Left kidney (tissue), 8 donors: ENCODE data around the gene ARHGAP42. TPM values are rescaled to one million over a fixed set of nuclear protein-coding genes. Genes with fewer than 3 reads are reported as not detected.
"Not testable (repeated sequence)": the region's sequence is repeated elsewhere in the genome, so short reads cannot be mapped to it uniquely, and the experiment has no call there.

Source experiments
- DNase-seq: peaks from one replicate; pipeline ENCODE4 v3.0.0-alpha.2; 2013
- long read RNA-seq, 8 donors: transcript quantifications; one replicate each; lab custom pipeline, GENCODE V29; 2026
- polyA plus RNA-seq: library from polyadenylated mRNA; unstranded; fragments of 120-200 nt; gene quantifications from one replicate; pipeline ENCODE4 v1.2.1, GENCODE V29; 2013; ENCODE audit not compliant: insufficient read length

The ARHGAP42 gene, protein sequence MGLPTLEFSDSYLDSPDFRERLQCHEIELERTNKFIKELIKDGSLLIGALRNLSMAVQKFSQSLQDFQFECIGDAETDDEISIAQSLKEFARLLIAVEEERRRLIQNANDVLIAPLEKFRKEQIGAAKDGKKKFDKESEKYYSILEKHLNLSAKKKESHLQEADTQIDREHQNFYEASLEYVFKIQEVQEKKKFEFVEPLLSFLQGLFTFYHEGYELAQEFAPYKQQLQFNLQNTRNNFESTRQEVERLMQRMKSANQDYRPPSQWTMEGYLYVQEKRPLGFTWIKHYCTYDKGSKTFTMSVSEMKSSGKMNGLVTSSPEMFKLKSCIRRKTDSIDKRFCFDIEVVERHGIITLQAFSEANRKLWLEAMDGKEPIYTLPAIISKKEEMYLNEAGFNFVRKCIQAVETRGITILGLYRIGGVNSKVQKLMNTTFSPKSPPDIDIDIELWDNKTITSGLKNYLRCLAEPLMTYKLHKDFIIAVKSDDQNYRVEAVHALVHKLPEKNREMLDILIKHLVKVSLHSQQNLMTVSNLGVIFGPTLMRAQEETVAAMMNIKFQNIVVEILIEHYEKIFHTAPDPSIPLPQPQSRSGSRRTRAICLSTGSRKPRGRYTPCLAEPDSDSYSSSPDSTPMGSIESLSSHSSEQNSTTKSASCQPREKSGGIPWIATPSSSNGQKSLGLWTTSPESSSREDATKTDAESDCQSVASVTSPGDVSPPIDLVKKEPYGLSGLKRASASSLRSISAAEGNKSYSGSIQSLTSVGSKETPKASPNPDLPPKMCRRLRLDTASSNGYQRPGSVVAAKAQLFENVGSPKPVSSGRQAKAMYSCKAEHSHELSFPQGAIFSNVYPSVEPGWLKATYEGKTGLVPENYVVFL
- polyA plus RNA-seq: 35.3 TPM
- long read RNA-seq, donor 1, full-length matches to known transcripts: 6 of 6 reads
- long read RNA-seq, donor 1, partial matches to known transcripts: 0 of 6 reads
- long read RNA-seq, donor 1, other reads (novel, unspliced or antisense): 0 of 6 reads
- long read RNA-seq, donor 2, full-length matches to known transcripts: 2 of 2 reads
- long read RNA-seq, donor 2, partial matches to known transcripts: 0 of 2 reads
- long read RNA-seq, donor 2, other reads (novel, unspliced or antisense): 0 of 2 reads
- long read RNA-seq, donor 3, partial matches to known transcripts: 0 of 4 reads
- long read RNA-seq, donor 3, other reads (novel, unspliced or antisense): 0 of 4 reads
- long read RNA-seq, donor 4: 0 reads
- long read RNA-seq, donor 5, full-length matches to known transcripts: 8 of 8 reads
- long read RNA-seq, donor 5, partial matches to known transcripts: 0 of 8 reads
- long read RNA-seq, donor 5, other reads (novel, unspliced or antisense): 0 of 8 reads
- long read RNA-seq, donor 6, partial matches to known transcripts: 0 of 2 reads
- long read RNA-seq, donor 6, other reads (novel, unspliced or antisense): 0 of 2 reads
- long read RNA-seq, donor 7, transcript ARHGAP42-202 (1 exons, 1,855 nt): major isoform, 7 of 7 reads
- long read RNA-seq, donor 7, partial matches to known transcripts: 0 of 7 reads
- long read RNA-seq, donor 7, other reads (novel, unspliced or antisense): 0 of 7 reads
- long read RNA-seq, donor 8, partial matches to known transcripts: 0 of 1 reads
- long read RNA-seq, donor 8, other reads (novel, unspliced or antisense): 0 of 1 reads

DNA sequence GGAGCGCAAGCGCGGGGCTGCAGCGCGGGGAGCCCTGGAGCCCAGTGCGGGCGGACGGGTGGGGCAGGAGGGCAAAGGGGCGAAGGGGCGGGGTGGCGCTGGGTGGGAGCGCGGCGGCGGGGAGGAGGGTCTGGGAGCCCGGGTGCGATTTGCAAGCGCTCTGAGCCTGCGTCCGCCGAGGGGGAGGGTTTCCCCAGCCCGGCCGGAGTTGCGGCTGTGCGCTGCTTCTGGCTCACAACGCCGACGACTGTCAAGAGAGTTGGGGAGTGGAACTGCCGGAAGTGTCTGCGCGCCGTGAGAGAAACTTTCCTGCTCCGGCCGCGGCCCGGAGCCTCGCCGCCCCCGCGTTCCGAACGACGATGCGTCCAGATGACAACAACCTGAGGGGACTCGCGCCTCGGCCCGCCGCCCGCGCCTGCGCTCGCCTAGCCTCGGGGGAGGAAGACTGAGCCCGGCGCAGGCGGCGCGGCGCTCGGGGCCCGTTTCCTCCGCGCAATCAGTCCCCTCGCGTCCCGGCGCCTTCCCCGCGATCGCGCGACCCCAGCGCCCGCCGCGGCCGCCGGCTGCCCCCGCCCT is at the start of gene ARHGAP42:
Gene ARHGAP42, plus strand, starts transcription at position 235 of the 576 bp plus-strand sequence. CDS start 391 bp downstream, outside the sequence.
- DNase-seq: peak; percentile 65

DNA sequence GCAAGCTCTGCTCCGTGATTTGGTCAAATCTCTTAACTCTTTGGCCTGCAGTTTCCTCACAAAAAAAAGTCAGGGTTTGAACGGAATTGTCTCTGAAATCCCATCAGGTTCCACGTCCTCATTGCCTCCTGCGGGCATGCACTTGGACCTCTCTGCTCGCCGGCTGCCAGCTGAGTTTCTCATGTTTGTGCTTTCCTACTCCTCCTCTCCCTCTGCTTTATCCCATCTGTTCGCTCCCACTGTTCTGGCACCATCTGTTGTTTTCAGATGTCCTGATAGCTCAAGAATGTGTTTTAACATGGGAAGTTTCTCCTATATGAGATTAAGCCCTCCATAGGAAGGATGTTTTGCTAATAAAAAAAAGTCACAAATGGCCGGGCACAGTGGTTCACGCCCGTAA is 49.4 kb upstream of the ARHGAP42 start:
- DNase-seq: no peak

DNA sequence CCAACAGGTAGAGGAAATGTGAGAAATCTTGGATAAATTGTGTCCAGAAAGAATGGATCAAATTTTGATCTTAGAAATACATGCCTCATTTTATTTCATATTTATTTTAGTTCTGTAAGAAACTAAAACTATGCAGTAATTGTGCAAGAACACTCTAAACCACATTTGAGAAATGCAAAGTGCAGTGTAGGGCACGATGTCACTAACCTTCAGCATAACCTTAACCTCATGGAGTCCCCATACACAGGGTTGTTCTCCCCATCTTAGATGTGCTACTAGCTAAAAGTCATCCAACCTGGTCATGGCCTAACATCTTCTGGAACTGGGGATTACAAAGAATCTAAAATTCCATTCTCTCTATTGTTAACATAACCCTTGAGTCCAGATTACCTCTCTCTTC is 48.4 kb upstream of the ARHGAP42 start:
- DNase-seq: no peak

GRCh38 chr11:100639140-100639539 is 47.9 kb upstream of the ARHGAP42 start:
- peak; percentile 24 for DNase-seq

DNA sequence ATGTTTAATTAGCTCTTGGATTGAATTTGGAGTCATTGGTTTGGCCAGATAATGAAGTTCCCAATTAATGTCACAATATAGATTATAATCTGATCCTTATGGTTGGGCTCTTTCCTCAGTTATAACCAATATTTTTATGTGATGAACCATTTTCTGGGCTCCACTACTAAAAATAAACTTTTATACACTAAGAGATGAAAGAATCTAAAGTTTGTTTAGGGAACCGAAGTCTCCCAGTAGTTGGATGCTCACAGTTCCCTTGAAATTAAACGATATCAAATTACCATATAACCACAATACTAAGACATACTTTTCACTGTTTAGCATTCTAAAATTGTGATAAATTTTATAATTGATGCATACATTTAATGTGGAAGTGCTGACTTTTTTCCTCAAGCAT is 47.0 kb upstream of the ARHGAP42 start:
- no peak for DNase-seq

GRCh38 chr11:100640646-100641045 is 46.4 kb upstream of the ARHGAP42 start:
- DNase-seq: no peak

DNA sequence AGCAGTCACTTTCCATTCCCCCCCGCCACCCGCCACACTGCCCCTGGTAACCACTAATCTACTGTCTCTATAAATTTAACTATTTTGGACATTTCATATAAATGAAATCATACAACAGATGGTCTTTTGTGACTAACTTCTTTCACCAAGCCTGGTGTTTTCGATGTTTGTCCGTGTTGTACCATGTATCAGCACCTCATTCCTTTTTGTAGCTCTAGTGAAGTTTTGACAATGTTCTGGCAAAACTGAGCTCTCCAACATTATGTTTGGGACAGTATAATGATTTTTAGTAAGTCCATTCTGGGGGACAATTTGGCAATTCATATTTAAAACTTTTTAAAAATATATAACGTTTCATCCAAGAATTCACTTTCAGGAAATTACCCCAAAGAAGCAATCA is 45.6 kb upstream of the ARHGAP42 start:
- DNase-seq: no peak

GRCh38 chr11:100646545-100646944 is 40.5 kb upstream of the ARHGAP42 start:
- no peak for DNase-seq

DNA sequence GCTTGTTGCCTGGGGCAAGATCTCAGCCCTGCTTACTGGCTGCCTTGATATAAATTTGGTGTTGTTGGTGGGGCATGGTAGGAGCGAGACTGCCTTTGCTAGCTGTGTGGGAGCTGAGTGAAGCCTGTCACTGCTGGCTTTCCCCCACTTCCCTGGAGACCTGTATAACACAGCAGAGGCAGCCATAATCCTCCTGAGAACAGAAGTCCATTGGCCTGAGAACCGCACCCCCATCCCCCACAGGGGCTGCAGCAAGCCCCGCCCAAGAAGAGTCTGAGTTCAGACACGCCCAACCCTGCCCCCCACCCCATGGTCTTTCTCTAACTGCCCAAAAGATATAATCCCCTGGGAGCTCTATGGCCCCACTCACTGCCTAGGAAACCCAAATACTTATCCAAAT is 39.2 kb upstream of the ARHGAP42 start:
- no peak for DNase-seq

DNA sequence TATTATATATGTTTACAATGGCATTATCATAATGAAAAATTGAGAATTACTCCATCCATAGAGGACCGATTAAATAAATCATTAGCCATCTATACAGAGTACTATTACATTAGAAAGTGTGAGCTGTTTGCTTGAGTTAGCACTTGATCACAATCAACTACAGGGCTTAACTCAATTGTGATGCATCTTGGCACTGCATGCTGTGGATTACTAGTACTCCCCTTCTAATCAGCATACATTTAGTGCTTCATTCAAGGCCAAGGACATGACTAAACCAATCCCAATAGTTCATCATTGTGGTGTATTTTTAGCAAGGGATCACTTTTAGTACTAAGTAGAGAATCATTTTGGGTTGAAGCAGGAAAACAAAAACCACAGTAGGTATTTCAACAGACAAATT is 23.5 kb upstream of the ARHGAP42 start:
- no peak for DNase-seq

- no peak for DNase-seq
Observed at GRCh38 chr11:100663996-100664395, 23.1 kb upstream of the ARHGAP42 start.

DNA sequence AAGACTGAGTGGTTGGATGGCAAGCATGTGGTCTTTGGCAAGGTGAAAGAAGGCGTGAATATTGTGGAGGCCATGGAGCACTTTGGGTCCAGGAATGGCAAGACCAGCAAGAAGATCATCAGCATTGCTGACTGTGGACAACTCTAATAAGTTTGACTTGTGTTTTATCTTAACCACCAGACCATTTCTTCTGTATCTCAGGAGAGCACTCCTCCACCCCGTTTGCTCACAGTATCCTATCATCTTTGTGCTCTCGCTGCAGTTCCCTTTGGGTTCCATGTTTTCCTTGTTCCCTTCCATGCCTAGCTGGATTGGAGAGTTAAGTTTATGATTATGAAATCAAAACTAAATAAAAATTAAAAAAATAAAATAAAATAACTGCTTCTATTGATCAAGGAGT is 20.3 kb upstream of the ARHGAP42 start:
- DNase-seq: not testable (repeated sequence)

DNA sequence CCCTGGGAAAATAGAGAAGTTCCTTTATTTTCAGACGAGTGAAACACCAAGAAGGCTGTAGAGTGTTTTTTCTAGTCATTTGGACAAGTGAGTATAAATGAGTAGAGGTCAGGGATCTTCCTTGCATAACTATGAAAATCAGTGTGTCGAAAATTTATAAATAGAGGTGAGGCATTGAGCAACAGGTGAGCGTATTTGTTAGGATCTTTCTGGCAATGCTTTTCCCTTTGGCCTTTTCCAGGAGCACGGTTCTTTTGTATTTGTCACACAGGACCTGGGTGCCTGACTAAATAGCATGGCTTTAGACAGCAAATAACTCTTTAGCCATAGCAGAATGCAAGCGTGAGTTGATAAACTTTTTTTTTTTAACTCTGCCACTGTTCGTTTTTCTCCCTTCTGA is 19.6 kb upstream of the ARHGAP42 start:
- DNase-seq: no peak

DNA sequence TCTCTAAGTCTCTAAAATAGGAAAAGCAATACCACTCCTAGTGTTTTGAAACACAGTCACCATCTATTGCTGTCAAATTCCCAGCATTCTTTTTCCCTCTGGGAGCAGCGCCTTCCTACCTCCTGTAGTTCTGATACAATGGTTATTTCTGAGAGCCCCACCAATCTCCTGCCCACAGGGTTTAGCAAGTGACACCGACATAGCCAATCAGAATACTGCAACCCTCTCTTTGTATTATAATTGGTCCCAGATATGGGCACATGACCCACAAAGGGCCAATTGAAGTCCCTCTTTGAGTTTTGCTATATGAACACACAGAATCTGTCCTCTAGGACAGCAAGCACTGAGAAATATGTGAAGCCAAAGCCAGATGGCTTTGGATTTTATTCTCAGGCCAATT is 16.9 kb upstream of the ARHGAP42 start:
- DNase-seq: no peak

GRCh38 chr11:100671471-100671870 is 15.6 kb upstream of the ARHGAP42 start:
- no peak for DNase-seq

DNA sequence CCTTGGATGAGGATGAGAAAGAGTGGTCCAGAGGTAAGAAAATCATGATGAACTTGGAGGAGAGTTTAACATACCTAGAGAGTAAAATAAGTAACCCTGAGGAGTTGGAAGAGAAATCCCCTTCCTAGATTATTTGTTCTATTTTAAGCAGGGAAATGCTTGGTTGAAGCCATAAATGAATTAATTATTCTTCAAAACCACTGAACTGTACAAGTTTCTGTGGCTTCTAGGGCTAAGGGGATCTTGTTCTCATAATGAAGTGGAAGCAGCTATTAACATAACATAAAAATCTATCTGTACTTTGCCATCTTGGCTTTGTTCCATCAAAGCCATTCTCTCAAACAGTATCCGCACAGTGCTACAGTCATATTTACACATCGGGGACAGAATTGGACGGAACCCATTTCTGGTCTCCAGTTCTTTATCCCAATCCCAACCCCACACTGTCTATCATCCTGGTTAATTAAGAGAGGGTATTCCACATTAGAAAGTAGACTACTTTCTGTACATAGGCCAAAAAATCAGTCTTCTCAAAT is 14.5 kb upstream of the ARHGAP42 start:
- no peak for DNase-seq

DNA sequence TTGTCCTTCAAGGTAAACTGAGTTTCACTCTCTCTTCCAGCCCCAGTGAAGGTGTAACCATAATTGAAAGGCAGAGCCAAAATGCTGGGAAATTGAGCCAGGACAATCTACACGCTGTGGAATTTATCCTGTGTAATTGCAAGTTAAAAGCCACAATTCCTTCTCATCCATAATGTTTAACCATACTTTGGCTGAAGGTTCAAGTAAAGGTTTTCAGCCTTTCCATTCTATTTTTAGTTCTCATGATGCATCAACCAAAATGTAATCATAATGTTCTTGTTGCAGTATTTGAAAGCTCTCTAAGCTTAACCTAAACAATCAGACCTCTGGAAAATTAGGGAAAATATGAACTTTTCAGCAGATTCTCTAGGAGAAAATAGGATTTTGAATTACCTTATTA is 14.0 kb upstream of the ARHGAP42 start:
- DNase-seq: no peak

GRCh38 chr11:100674212-100674611 is 12.9 kb upstream of the ARHGAP42 start:
- DNase-seq: no peak

- no peak for DNase-seq
Observed at GRCh38 chr11:100675115-100675650, 11.9 kb upstream of the ARHGAP42 start.

- DNase-seq: no peak
Observed at GRCh38 chr11:100676901-100677300, 10.2 kb upstream of the ARHGAP42 start.
